HepG2 (cell line): ENCODE results near the gene FAM149A.

ENCODE experiments used
- ZFY ChIP-seq: sonication (generic); formaldehyde crosslinking; IDR thresholded peaks from 2 replicates; pipeline ENCODE4 v1.4.0; 2020; ENCODE audit warnings: missing genetic modification reagents
- ZKSCAN1 ChIP-seq: fragments of 150-350 bp; IDR thresholded peaks from 2 replicates; pipeline ENCODE4 v1.6.1; 2014; ENCODE audit warnings: low read length

DNA sequence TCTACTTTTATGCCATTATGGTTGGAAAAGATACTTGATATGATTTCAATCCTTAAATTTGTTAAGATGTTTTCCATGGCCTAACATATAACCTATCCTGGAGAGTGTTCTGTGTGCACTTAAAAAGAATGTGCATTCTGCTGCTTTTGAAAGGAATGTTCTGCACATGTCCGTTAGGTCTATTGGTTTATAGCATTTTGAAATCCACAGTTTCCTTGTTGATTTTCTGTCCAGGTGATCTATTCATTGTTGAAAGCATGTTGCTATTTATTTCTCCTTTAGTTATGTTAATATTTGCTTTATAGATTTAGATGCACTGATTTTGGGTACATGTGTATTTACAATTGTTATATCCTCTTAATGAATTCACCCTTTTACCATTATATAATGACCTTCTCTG, 117.1 kb downstream of the FAM149A start:
- TF ChIP-seq ZKSCAN1 = no peak
- TF ChIP-seq ZFY (CRISPR knock-in tag) = no peak
